Retinal pigment epithelial cell (primary cell): Measurements from ENCODE around the gene BACH1.
A peak's percentile ranks its signal among the peaks of the same experiment; 100 is the strongest.

Experiments used
- DNase-seq: peaks from one replicate; pipeline ENCODE4 v3.0.0-alpha.2; 2010; ENCODE audit warnings: low read depth
- H3K4me3 ChIP-seq: 2 replicates; pipeline ENCODE4 v1.5.1; 2011; ENCODE audit warnings: mild to moderate bottlenecking, low read length, control low read depth, moderate library complexity
- TF ChIP-seq, protein P1 (sequence below): conservative IDR thresholded peaks from 2 replicates; pipeline ENCODE4 v1.5.1; 2011; ENCODE audit warnings: low read depth, low read length, control low read depth, inconsistent platforms

BACH1 gene

GRCh38 chr21:29333406-29333805 is 34.7 kb downstream of the BACH1 start:
- no peak overlapping the region for H3K4me3 ChIP-seq
- no peak for DNase-seq
- TF ChIP-seq, protein P1, sequence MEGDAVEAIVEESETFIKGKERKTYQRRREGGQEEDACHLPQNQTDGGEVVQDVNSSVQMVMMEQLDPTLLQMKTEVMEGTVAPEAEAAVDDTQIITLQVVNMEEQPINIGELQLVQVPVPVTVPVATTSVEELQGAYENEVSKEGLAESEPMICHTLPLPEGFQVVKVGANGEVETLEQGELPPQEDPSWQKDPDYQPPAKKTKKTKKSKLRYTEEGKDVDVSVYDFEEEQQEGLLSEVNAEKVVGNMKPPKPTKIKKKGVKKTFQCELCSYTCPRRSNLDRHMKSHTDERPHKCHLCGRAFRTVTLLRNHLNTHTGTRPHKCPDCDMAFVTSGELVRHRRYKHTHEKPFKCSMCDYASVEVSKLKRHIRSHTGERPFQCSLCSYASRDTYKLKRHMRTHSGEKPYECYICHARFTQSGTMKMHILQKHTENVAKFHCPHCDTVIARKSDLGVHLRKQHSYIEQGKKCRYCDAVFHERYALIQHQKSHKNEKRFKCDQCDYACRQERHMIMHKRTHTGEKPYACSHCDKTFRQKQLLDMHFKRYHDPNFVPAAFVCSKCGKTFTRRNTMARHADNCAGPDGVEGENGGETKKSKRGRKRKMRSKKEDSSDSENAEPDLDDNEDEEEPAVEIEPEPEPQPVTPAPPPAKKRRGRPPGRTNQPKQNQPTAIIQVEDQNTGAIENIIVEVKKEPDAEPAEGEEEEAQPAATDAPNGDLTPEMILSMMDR = no peak

GRCh38 chr21:29334717-29335428 is 36.2 kb downstream of the BACH1 start:
- no peak overlapping the region for H3K4me3 ChIP-seq
- DNase-seq = no peak
- TF ChIP-seq, protein P1 = no peak

GRCh38 chr21:29335720-29336119 is 37.0 kb downstream of the BACH1 start:
- DNase-seq = no peak
- TF ChIP-seq, protein P1 = peak; percentile 17
- H3K4me3 ChIP-seq = no peak overlapping the region

GRCh38 chr21:29338256-29338655 is 39.5 kb downstream of the BACH1 start:
- DNase-seq = no peak
- TF ChIP-seq, protein P1 = no peak
- H3K4me3 ChIP-seq = no peak overlapping the region

DNA sequence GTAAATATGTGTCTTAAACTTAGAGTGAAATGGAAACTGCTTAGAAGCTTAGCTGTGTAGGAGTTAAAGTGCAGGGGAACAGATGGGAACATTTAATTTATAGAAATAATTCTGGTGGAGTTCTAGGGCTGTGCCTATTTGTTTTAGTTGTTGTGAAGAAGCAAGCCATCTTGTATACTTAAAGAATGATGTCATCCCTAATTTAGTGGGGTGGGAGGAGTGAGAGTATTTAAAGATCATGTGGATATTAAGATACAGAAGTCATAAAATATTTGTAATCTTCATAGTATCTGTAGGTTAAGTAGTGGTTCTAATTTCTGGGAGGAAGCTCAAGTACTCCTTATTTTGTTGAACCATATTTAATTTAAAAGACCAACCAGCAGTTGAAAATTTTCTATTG is 41.5 kb downstream of the BACH1 start:
- DNase-seq = no peak
- TF ChIP-seq, protein P1 = no peak
- H3K4me3 ChIP-seq = no peak overlapping the region

GRCh38 chr21:29342363-29342957 is 43.7 kb downstream of the BACH1 start:
- no peak overlapping the region for H3K4me3 ChIP-seq
- no peak for DNase-seq
- TF ChIP-seq, protein P1 = no peak

DNA sequence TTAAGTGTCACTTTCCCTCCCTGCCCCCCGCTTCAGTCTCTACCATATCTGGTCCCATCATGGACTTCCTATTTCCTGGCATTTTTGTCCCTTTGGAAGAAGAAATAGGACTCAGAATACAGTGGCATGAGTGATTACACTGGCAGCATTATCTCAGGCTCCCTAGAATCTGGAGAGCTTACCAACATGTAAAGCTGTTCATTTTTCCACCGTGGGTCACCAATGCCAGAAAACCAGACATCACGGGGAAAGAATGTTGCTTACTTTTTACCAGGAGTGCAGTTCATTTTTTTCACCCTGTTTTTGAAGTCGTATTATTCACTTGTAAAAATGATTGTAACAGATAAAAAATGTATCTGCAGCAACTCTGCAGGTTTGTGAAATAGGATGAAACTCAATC is 44.8 kb downstream of the BACH1 start:
- H3K4me3 ChIP-seq = no peak overlapping the region
- TF ChIP-seq, protein P1 = no peak
- no peak for DNase-seq
